Measurements from ENCODE around the gene RPL22L1.

Gene RPL22L1

DNA sequence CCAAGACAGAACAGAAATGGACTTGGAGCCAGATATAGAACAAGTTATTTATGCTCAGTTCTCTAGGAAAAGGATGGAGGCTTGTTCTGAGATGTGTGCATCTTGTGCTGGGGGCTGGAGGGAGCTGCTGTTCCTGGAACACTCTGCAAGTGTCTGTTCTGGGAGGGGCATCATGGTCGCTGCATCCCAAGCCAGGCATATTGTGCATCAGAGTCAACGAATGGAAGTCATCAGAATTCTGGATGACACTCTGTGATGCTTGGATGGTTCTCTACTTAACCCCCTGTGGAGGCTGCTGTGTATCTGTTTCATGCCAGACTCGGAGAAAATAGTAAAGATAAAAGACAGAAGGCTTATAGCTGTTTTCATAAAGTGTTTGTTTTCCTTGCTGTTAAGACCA is 34.7 kb downstream of the RPL22L1 start:
- H3K4me1 ChIP-seq (ENCODE audit: control insufficient read depth, low read length), result no peaks in the 10 kb centered on the region
- H3K4me2 ChIP-seq (ENCODE audit: low read length), result no peak overlapping the region
- no peaks in the 10 kb centered on the region for H3K36me3 ChIP-seq (ENCODE audit: control insufficient read depth, low read length)
- H3K4me3 ChIP-seq (ENCODE audit: low read length), result no peak overlapping the region
- no peaks in the 10 kb centered on the region for H3K79me2 ChIP-seq (ENCODE audit: control insufficient read depth, low read length)
- H3F3A ChIP-seq (ENCODE audit: control insufficient read depth, insufficient read depth), result no peaks in the 10 kb centered on the region
- peaks cover 29% of the 10 kb centered on the region for H3K27me3 ChIP-seq (ENCODE audit: control insufficient read depth, low read length)
- no peak overlapping the region for H3K27ac ChIP-seq (ENCODE audit: low read depth, low read length)
- TF ChIP-seq, protein P1, sequence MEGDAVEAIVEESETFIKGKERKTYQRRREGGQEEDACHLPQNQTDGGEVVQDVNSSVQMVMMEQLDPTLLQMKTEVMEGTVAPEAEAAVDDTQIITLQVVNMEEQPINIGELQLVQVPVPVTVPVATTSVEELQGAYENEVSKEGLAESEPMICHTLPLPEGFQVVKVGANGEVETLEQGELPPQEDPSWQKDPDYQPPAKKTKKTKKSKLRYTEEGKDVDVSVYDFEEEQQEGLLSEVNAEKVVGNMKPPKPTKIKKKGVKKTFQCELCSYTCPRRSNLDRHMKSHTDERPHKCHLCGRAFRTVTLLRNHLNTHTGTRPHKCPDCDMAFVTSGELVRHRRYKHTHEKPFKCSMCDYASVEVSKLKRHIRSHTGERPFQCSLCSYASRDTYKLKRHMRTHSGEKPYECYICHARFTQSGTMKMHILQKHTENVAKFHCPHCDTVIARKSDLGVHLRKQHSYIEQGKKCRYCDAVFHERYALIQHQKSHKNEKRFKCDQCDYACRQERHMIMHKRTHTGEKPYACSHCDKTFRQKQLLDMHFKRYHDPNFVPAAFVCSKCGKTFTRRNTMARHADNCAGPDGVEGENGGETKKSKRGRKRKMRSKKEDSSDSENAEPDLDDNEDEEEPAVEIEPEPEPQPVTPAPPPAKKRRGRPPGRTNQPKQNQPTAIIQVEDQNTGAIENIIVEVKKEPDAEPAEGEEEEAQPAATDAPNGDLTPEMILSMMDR (IDR thresholded peaks at IDR 0.05; ENCODE audit: low read depth, low read length, poor library complexity, severe bottlenecking), result no peak
- no peak for TF ChIP-seq EZH2phosphoT487 (IDR thresholded peaks at IDR 0.05; ENCODE audit: borderline replicate concordance, low read length)
- H4K20me1 ChIP-seq (ENCODE audit: control insufficient read depth, insufficient read depth, low read depth, low read length), result no peaks in the 10 kb centered on the region
- no peaks in the 10 kb centered on the region for H3K9me2 ChIP-seq (replicated peaks; ENCODE audit: control insufficient read depth, low read length)
- H3K9me3 ChIP-seq (ENCODE audit: control insufficient read depth, insufficient read depth, low read length), result no peaks in the 10 kb centered on the region

DNA sequence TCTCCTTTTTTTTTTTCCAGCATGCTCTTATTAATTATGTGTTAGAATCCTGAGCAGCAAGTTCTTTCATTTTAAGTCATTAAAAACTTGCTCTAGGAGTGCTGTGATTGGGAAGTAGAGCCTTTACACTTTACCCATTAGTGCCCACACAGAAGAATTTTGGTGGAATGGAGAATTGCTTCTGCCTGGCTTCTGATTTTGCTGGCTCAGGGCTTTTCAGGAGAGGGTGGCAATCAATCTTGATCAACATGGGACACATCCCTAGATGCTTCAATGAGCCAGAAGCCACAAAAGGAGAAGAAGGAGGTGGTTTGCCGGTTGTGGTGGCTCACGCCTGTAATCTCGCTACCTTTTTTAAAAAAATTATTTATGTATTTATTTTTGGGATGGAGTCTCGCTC is 39.4 kb downstream of the RPL22L1 start:
- Histone ChIP-seq H3K27ac (ENCODE audit: low read depth, low read length) (no peak overlapping the region), H3K79me2 (ENCODE audit: control insufficient read depth, low read length) (no peaks in the 10 kb centered on the region), H3K27me3 (ENCODE audit: control insufficient read depth, low read length) (peaks cover 43% of the 10 kb centered on the region), H3F3A (ENCODE audit: control insufficient read depth, insufficient read depth) (no peaks in the 10 kb centered on the region), H3K4me3 (ENCODE audit: low read length) (no peak overlapping the region), H4K20me1 (ENCODE audit: control insufficient read depth, insufficient read depth, low read depth, low read length) (no peaks in the 10 kb centered on the region), H3K9me2 (replicated peaks; ENCODE audit: control insufficient read depth, low read length) (no peaks in the 10 kb centered on the region), H3K36me3 (ENCODE audit: control insufficient read depth, low read length) (no peaks in the 10 kb centered on the region), H3K9me3 (ENCODE audit: control insufficient read depth, insufficient read depth, low read length) (no peaks in the 10 kb centered on the region), H3K4me2 (ENCODE audit: low read length) (no peak overlapping the region), H3K4me1 (ENCODE audit: control insufficient read depth, low read length) (no peaks in the 10 kb centered on the region)
- TF ChIP-seq, protein P1 (IDR thresholded peaks at IDR 0.05; ENCODE audit: low read depth, low read length, poor library complexity, severe bottlenecking), result no peak
- TF ChIP-seq EZH2phosphoT487 (IDR thresholded peaks at IDR 0.05; ENCODE audit: borderline replicate concordance, low read length), result no peak

DNA sequence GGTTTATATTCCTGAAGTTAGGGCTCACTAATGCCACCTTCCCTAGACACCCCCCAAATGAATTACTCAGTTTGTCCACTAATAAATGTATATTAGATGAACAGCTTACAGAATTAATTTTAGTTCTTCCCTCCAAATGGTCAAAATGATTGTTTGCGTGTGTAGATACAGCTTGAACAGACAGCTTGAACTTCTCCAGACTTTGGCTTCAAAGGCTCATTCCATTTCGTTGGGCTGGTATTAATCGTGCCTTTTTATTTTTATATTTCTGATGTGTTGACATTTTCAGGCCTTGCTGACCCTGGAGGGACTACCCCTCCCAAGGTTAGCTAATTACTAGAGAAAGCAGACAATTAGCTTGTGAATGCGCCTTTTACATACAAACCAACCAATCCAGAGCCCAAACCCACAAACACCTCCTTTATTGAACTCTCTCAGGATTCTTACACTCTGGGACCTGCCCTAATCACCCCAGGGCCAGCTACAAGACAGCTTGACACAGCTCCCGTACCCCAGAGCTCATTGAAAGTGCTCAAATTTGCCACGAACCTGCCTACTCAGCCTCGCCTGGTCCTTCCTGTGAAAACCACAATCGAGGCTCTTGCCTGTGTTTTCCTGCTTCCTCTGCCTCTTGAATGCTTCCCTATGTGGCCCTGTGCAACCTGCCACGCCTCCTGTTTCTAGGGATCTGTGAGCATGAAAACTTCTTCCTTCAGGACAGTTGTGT is 40.3 kb downstream of the RPL22L1 start:
- H3F3A ChIP-seq (ENCODE audit: control insufficient read depth, insufficient read depth), result no peaks in the 10 kb centered on the region
- no peak for TF ChIP-seq EZH2phosphoT487 (IDR thresholded peaks at IDR 0.05; ENCODE audit: borderline replicate concordance, low read length)
- TF ChIP-seq, protein P1 (IDR thresholded peaks at IDR 0.05; ENCODE audit: low read depth, low read length, poor library complexity, severe bottlenecking), result no peak
- H3K36me3 ChIP-seq (ENCODE audit: control insufficient read depth, low read length), result no peaks in the 10 kb centered on the region
- no peak overlapping the region for H3K4me2 ChIP-seq (ENCODE audit: low read length)
- no peaks in the 10 kb centered on the region for H4K20me1 ChIP-seq (ENCODE audit: control insufficient read depth, insufficient read depth, low read depth, low read length)
- H3K4me3 ChIP-seq (ENCODE audit: low read length), result no peak overlapping the region
- H3K4me1 ChIP-seq (ENCODE audit: control insufficient read depth, low read length), result no peaks in the 10 kb centered on the region
- no peaks in the 10 kb centered on the region for H3K9me3 ChIP-seq (ENCODE audit: control insufficient read depth, insufficient read depth, low read length)
- no peak overlapping the region for H3K27ac ChIP-seq (ENCODE audit: low read depth, low read length)
- no peaks in the 10 kb centered on the region for H3K79me2 ChIP-seq (ENCODE audit: control insufficient read depth, low read length)
- peaks cover 42% of the 10 kb centered on the region for H3K27me3 ChIP-seq (ENCODE audit: control insufficient read depth, low read length)
- no peaks in the 10 kb centered on the region for H3K9me2 ChIP-seq (replicated peaks; ENCODE audit: control insufficient read depth, low read length)

Measured in DOHH2 (cell line).